ENCODE data around the gene COL27A1.

DNA sequence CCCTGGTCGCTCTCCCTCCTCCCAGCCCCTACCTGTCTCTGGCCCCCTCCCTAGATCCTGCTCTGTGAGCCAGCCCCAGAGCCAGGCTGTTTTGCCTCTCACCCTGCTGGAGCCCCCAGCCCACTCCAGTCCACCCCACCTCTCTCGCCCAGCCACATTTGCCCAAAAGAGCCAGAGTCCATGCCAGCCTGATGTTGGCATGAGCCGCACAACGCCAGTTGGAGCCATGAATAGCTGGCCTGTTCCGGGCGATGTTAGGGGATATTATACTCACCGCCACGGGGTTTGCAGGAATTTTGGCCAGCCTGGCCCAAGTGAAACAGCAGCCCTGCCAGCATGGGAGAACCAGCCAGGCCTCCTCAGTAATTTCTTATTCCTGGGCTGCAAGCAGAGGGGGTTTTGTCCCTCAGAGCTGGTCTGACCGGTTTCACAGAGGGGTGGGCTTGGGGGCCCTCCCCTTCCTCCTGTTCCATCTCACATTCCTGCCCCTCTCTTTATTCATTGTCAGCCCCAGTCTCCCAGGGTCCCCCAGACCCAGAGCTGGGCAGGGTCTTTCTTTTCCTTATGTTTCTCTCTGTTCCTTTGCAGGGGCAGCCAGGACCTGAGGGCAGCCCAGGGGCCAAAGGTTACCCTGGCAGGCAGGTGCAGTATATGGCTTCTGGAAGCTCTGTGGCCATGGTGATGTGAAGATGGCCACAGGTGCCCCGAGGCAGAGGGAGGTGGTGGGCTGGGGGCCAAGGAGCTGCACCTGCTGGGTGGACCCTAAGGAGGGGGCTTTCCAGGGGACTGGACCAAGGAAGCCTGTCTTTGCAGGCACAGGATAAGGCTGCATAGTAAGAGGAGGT is 50.1 kb downstream of the COL27A1 start:
- TF ChIP-seq, protein P1, sequence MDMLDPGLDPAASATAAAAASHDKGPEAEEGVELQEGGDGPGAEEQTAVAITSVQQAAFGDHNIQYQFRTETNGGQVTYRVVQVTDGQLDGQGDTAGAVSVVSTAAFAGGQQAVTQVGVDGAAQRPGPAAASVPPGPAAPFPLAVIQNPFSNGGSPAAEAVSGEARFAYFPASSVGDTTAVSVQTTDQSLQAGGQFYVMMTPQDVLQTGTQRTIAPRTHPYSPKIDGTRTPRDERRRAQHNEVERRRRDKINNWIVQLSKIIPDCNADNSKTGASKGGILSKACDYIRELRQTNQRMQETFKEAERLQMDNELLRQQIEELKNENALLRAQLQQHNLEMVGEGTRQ (IDR thresholded peaks at IDR 0.05; ENCODE audit: borderline replicate concordance, low read depth, low read length), result no peak
- TF ChIP-seq FOXM1 (IDR thresholded peaks at IDR 0.05; ENCODE audit: low read depth), result no peak
- TF ChIP-seq, protein P2, sequence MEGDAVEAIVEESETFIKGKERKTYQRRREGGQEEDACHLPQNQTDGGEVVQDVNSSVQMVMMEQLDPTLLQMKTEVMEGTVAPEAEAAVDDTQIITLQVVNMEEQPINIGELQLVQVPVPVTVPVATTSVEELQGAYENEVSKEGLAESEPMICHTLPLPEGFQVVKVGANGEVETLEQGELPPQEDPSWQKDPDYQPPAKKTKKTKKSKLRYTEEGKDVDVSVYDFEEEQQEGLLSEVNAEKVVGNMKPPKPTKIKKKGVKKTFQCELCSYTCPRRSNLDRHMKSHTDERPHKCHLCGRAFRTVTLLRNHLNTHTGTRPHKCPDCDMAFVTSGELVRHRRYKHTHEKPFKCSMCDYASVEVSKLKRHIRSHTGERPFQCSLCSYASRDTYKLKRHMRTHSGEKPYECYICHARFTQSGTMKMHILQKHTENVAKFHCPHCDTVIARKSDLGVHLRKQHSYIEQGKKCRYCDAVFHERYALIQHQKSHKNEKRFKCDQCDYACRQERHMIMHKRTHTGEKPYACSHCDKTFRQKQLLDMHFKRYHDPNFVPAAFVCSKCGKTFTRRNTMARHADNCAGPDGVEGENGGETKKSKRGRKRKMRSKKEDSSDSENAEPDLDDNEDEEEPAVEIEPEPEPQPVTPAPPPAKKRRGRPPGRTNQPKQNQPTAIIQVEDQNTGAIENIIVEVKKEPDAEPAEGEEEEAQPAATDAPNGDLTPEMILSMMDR (IDR thresholded peaks at IDR 0.05), result no peak
- no peak for TF ChIP-seq POLR2AphosphoS5 (IDR thresholded peaks at IDR 0.05; ENCODE audit: low read depth, low read length)
